Lung (tissue), 12 donors: ENCODE results near the gene FBRSL1. TPM values are rescaled to one million over a fixed set of nuclear protein-coding genes. Genes with fewer than 3 reads are reported as not detected.
A peak's percentile ranks its signal among the peaks of the same experiment; 100 is the strongest.

ENCODE experiments used
- ATAC-seq: fragments of 200-7000 bp; cut with Tn5 transposase; one replicate; pipeline ENCODE4 v1.9.1; 2020; ENCODE audit warnings: moderate number of reproducible peaks; ENCODE audit not compliant: insufficient read depth, low FRiP score
- DNase-seq, 3 donors: peaks; one replicate each; pipeline ENCODE4 v3.0.0-alpha.2; 2013 to 2017
- H3K27ac ChIP-seq, 2 donors: one replicate each; pipeline ENCODE4 v1.5.1; 2013; ENCODE audit warnings: mild to moderate bottlenecking in 2 of 2, moderate library complexity in 2 of 2, control low read depth in 1 of 2, inconsistent platforms in 1 of 2, low read depth in 1 of 2, low read length in 1 of 2
- H3K27me3 ChIP-seq, 3 donors: one replicate each; pipeline ENCODE4 v1.5.1; 2013; ENCODE audit warnings: low read length in 2 of 3; ENCODE audit not compliant: control insufficient read depth in 3 of 3, insufficient read depth in 3 of 3
- H3K36me3 ChIP-seq, 4 donors: one replicate each; pipeline ENCODE4 v1.5.1; 2013; ENCODE audit warnings: low read length in 4 of 4, mild to moderate bottlenecking in 1 of 4, moderate library complexity in 1 of 4; ENCODE audit not compliant: control insufficient read depth in 4 of 4, insufficient read depth in 4 of 4
- H3K4me1 ChIP-seq, 5 donors: one replicate each; pipeline ENCODE4 v1.5.1; 2013; ENCODE audit warnings: low read length in 5 of 5, mild to moderate bottlenecking in 2 of 5, moderate library complexity in 1 of 5; ENCODE audit not compliant: control insufficient read depth in 5 of 5, insufficient read depth in 5 of 5
- H3K4me3 ChIP-seq: one replicate; pipeline ENCODE4 v1.5.1; 2013; ENCODE audit warnings: mild to moderate bottlenecking, control low read depth, moderate library complexity
- H3K9ac ChIP-seq, 2 donors: one replicate each; pipeline ENCODE4 v1.5.1; 2013; ENCODE audit warnings: low read length in 2 of 2, control low read depth in 1 of 2; ENCODE audit not compliant: insufficient read depth in 1 of 2
- H3K9me3 ChIP-seq, 4 donors: one replicate each; pipeline ENCODE4 v1.5.1; 2013; ENCODE audit warnings: low read length in 3 of 4, mild to moderate bottlenecking in 1 of 4, moderate library complexity in 1 of 4; ENCODE audit not compliant: control insufficient read depth in 4 of 4, insufficient read depth in 3 of 4
- CTCF ChIP-seq: IDR thresholded peaks from 2 replicates; pipeline ENCODE4 v1.5.1; 2012; ENCODE audit warnings: mild to moderate bottlenecking; ENCODE audit errors: control extremely low read depth, extremely low read depth
- WGBS, 2 donors: extraction: QIAGEN DNeasy Blood & Tissue Kit; methylation state at CpG; one replicate each; pipeline ENCODE4 v1.1.7; 2013; 5-methylcytosine and 5-hydroxymethylcytosine counted together
- polyA plus RNA-seq, 2 donors: library from polyadenylated mRNA; stranded (reverse); fragments of 200-250 nt; gene quantifications; one replicate each; pipeline ENCODE4 v1.2.1, GENCODE V29; 2013
- total RNA-seq, 2 donors: library from RNA; depleted of rRNA in 1 of 2; stranded (reverse); fragments of >200 nt in 1 of 2; gene quantifications; one replicate each; pipeline ENCODE4 v1.2.1, GENCODE V29; 2014 to 2021
- donor health status: control.
- donor health status: control.
- donor health status: Bipolar disorder and iron deficiency.
- donor health status: healthy.
- donor health status: DM: yes; HTN: yes; CAD: no.

FBRSL1 gene
- total and polyA plus RNA-seq, 4 donors: 10.6 to 56.9 (median 22.3) TPM

GRCh38 chr12:132518354-132518992 lies 28.5 kb downstream of the FBRSL1 start:
- WGBS, 2 donors: 98 to 100% methylated on average over 7 of the region's 7 CpGs
- no peak overlapping the region for H3K9ac ChIP-seq
- H3K9me3 ChIP-seq: no peaks in the 10 kb centered on the region
- ATAC-seq: no peak
- H3K27me3 ChIP-seq: no peaks in the 10 kb centered on the region
- DNase-seq: no peak
- no peak overlapping the region for H3K27ac ChIP-seq
- no peak overlapping the region for H3K4me3 ChIP-seq
- peaks cover 0 to 23% (median 11%) of the 10 kb centered on the region in 5 donors for H3K4me1 ChIP-seq
- H3K36me3 ChIP-seq: peaks cover 0 to 15% (median 10%) of the 10 kb centered on the region in 4 donors
- no peak for TF ChIP-seq CTCF

GRCh38 chr12:132520421-132521199 lies 30.7 kb downstream of the FBRSL1 start:
- peaks cover 0 to 17% (median 6%) of the 10 kb centered on the region in 5 donors for H3K4me1 ChIP-seq

GRCh38 chr12:132521200-132521580 lies 31.2 kb downstream of the FBRSL1 start:
- Histone ChIP-seq H3K36me3 (peaks cover 0 to 15% (median 10%) of the 10 kb centered on the region in 4 donors), H3K9ac (no peak overlapping the region), H3K4me1 (peaks cover 0 to 17% (median 6%) of the 10 kb centered on the region in 5 donors), H3K27me3 (no peaks in the 10 kb centered on the region), H3K27ac (no peak overlapping the region), H3K4me3 (no peak overlapping the region), H3K9me3 (no peaks in the 10 kb centered on the region)
- TF ChIP-seq CTCF: no peak
- ATAC-seq: no peak
- peak in 2 of 3 donors; percentile 59 to 65 for DNase-seq
- WGBS, 2 donors: 71 to 93% methylated on average over 15 of the region's 15 CpGs

More at GRCh38 chr12:132520421-132521199, 30.7 kb downstream of the FBRSL1 start:
- Histone ChIP-seq H3K4me3 (no peak overlapping the region), H3K9me3 (no peaks in the 10 kb centered on the region), H3K27ac (no peak overlapping the region), H3K27me3 (no peaks in the 10 kb centered on the region), H3K9ac (no peak overlapping the region), H3K36me3 (peaks cover 0 to 15% (median 10%) of the 10 kb centered on the region in 4 donors)
- 57 to 68% methylated on average over 17 of the region's 17 CpGs for WGBS, 2 donors
- no peak for TF ChIP-seq CTCF
- no peak for DNase-seq
- ATAC-seq: no peak
